Naive thymus-derived CD4-positive, alpha-beta T cell (primary cell): ENCODE results near the gene CDK6. TPM values are rescaled to one million over a fixed set of nuclear protein-coding genes. Genes with fewer than 3 reads are reported as not detected.
A peak's percentile ranks its signal among the peaks of the same experiment; 100 is the strongest.
"Not testable (repeated sequence)": the region's sequence is repeated elsewhere in the genome, so short reads cannot be mapped to it uniquely, and the experiment has no call there.

Experiments
- ATAC-seq: fragments of 150-1000 bp; cut with Tn5 transposase; 2 replicates; pipeline ENCODE4 v1.10.0; 2021; ENCODE audit warnings: mild to moderate bottlenecking, moderate library complexity
- CTCF ChIA-PET: fragments of 350-600 bp; sonication (Branson Sonifier 250); formaldehyde crosslinking; loops from one replicate; lab custom pipeline; 2021; ENCODE audit warnings: antibody characterized with exemption; lab: Charles Lee
- POLR2A ChIA-PET: fragments of 350-600 bp; sonication (Branson Sonifier 250); formaldehyde crosslinking; loops from one replicate; lab custom pipeline; 2021; ENCODE audit warnings: antibody characterized with exemption, inconsistent platforms; lab: Charles Lee
- DNase-seq, 9 donors: peaks; one replicate each; pipeline versions ENCODE4 v3.0.0 to v3.0.0-alpha.2; 2020 to 2022; ENCODE audit warnings: mixed read lengths in 1 of 9
- H3K27ac ChIP-seq: one replicate; pipeline ENCODE4 v1.7.0; 2013; ENCODE audit warnings: mild to moderate bottlenecking, low read depth, low read length, moderate library complexity
- H3K27me3 ChIP-seq, 2 donors: one replicate each; pipeline ENCODE4 v1.7.0; 2013; ENCODE audit warnings: low read length in 2 of 2, mild to moderate bottlenecking in 2 of 2, moderate library complexity in 2 of 2; ENCODE audit not compliant: control insufficient read depth in 2 of 2, insufficient read depth in 2 of 2
- H3K36me3 ChIP-seq, 3 experiments: 1 replicate in 2 of 3; 2 replicates in 1 of 3; pipeline ENCODE4 v1.7.0; 2013; ENCODE audit warnings: low read length in 3 of 3, mild to moderate bottlenecking in 3 of 3, moderate library complexity in 1 of 3; ENCODE audit not compliant: insufficient read depth in 3 of 3, control insufficient read depth in 2 of 3
- H3K4me1 ChIP-seq, 2 donors: one replicate each; pipeline ENCODE4 v1.7.0; 2013; ENCODE audit warnings: low read length in 2 of 2, mild to moderate bottlenecking in 2 of 2, moderate library complexity in 1 of 2; ENCODE audit not compliant: control insufficient read depth in 2 of 2, insufficient read depth in 2 of 2
- H3K4me3 ChIP-seq: 2 replicates; pipeline ENCODE4 v1.7.0; 2013; ENCODE audit warnings: mild to moderate bottlenecking, low read length
- H3K9me3 ChIP-seq, 3 experiments: 1 replicate in 2 of 3; 2 replicates in 1 of 3; pipeline ENCODE4 v1.7.0; 2013; ENCODE audit warnings: low read length in 3 of 3; ENCODE audit not compliant: control insufficient read depth in 2 of 3
- H3K27ac Mint-ChIP-seq, 9 donors: one replicate each; pipeline ENCODE4 v1.8.0; 2020 to 2022; ENCODE audit warnings: mixed read lengths in 9 of 9, mild to moderate bottlenecking in 8 of 9, moderate library complexity in 5 of 9, inconsistent platforms in 2 of 9
- H3K27me3 Mint-ChIP-seq, 5 donors: one replicate each; pipeline ENCODE4 v1.8.0; 2021 to 2022; ENCODE audit warnings: mixed read lengths in 5 of 5, mild to moderate bottlenecking in 1 of 5
- H3K36me3 Mint-ChIP-seq, 5 donors: one replicate each; pipeline ENCODE4 v1.8.0; 2020 to 2022; ENCODE audit warnings: mixed read lengths in 5 of 5, mild to moderate bottlenecking in 3 of 5, inconsistent platforms in 1 of 5
- H3K4me1 Mint-ChIP-seq, 7 donors: one replicate each; pipeline ENCODE4 v1.8.0; 2020 to 2022; ENCODE audit warnings: mixed read lengths in 7 of 7, mild to moderate bottlenecking in 3 of 7, inconsistent platforms in 1 of 7
- H3K4me3 Mint-ChIP-seq, 10 donors: one replicate each; pipeline ENCODE4 v1.8.0; 2020 to 2022; ENCODE audit warnings: mild to moderate bottlenecking in 10 of 10, mixed read lengths in 10 of 10, moderate library complexity in 6 of 10, inconsistent platforms in 2 of 10
- H3K9me3 Mint-ChIP-seq, 11 donors: one replicate each; pipeline ENCODE4 v1.8.0; 2020 to 2022; ENCODE audit warnings: mixed read lengths in 11 of 11, mild to moderate bottlenecking in 4 of 11, inconsistent platforms in 1 of 11, moderate library complexity in 1 of 11
- intact Hi-C, 2 donors: fragments of 100-400 bp; cut with micrococcal nuclease; formaldehyde crosslinking; loops; one replicate each; pipeline ENCODE4 v1.15.1; 2023
- polyA plus RNA-seq, 2 donors: library from polyadenylated mRNA; unstranded; fragments of 300-500 nt; fragmentation: Illumina TruSeq; gene quantifications; one replicate each; pipeline ENCODE4 v1.2.3, GENCODE V29; 2021
- total RNA-seq, 6 experiments: library from RNA in 5 of 6; stranded (reverse) in 5 of 6; gene quantifications; 1 replicate in 5 of 6; 2 replicates in 1 of 6; pipeline ENCODE4 v1.2.3 and lab custom pipeline; 2021 to 2026

CDK6 gene
- total and polyA plus RNA-seq, 7 experiments from 2014 or later = 15.8 to 156 (median 36.8) TPM

GRCh38 chr7:92868683-92869293 is 32.4 kb upstream of the CDK6 start:
- Mint-ChIP-seq H3K27me3 (peaks cover 0 to 27% (median 13%) of the 10 kb centered on the region in 5 donors), H3K36me3 (peaks cover 11 to 24% (median 13%) of the 10 kb centered on the region in 5 donors)
- CTCF ChIA-PET = no interaction called here

GRCh38 chr7:92864169-92864568 is 27.8 kb upstream of the CDK6 start:
- H3K27ac ChIP-seq, intact Hi-C loops, H3K4me1 ChIP-seq, H3K36me3 ChIP-seq, H3K4me3 Mint-ChIP-seq, POLR2A ChIA-PET, CTCF ChIA-PET, ATAC-seq, H3K27ac Mint-ChIP-seq, H3K27me3 ChIP-seq, H3K4me1 Mint-ChIP-seq, H3K4me3 ChIP-seq: not testable (repeated sequence)
- Mint-ChIP-seq H3K27me3 (peaks cover 0 to 20% (median 6%) of the 10 kb centered on the region in 5 donors), H3K9me3 (peaks cover 0 to 33% (median 10%) of the 10 kb centered on the region in 11 donors), H3K36me3 (peaks cover 5 to 18% (median 8%) of the 10 kb centered on the region in 5 donors)
- DNase-seq = peak in 1 of 9 donors; percentile 18
- H3K9me3 ChIP-seq = peaks cover 0 to 11% (median 5%) of the 10 kb centered on the region in 3 experiments

More at GRCh38 chr7:92868683-92869293, 32.4 kb upstream of the CDK6 start:
- DNase-seq (no peak), ATAC-seq (no peak)
- POLR2A ChIA-PET = no interaction called here
- Mint-ChIP-seq H3K4me1 (peaks cover 0 to 4% (median 0%) of the 10 kb centered on the region in 7 donors), H3K9me3 (peaks cover 5 to 36% (median 15%) of the 10 kb centered on the region in 11 donors), H3K4me3 (no peak overlapping the region), H3K27ac (no peak overlapping the region)
- intact Hi-C loops = no loop called here
- H3K27ac ChIP-seq = no peak overlapping the region
- H3K9me3 ChIP-seq = peaks cover 0 to 11% (median 5%) of the 10 kb centered on the region in 3 experiments
- H3K27me3 ChIP-seq = no peaks in the 10 kb centered on the region
- H3K36me3 ChIP-seq = no peaks in the 10 kb centered on the region
- no peaks in the 10 kb centered on the region for H3K4me1 ChIP-seq
- no peak overlapping the region for H3K4me3 ChIP-seq

- no peak for DNase-seq
- CTCF ChIA-PET = no interaction called here
- Histone ChIP-seq H3K27me3 (peaks cover 0 to 4% of the 10 kb centered on the region in 2 donors), H3K9me3 (no peaks in the 10 kb centered on the region), H3K4me1 (no peaks in the 10 kb centered on the region), H3K4me3 (no peak overlapping the region), H3K36me3 (no peaks in the 10 kb centered on the region), H3K27ac (no peak overlapping the region)
- POLR2A ChIA-PET = no interaction called here
- peaks cover 0 to 17% (median 0%) of the 10 kb centered on the region in 5 donors for H3K27me3 Mint-ChIP-seq
- H3K9me3 Mint-ChIP-seq = no peaks in the 10 kb centered on the region
- H3K4me1 Mint-ChIP-seq = peaks cover 0 to 10% (median 0%) of the 10 kb centered on the region in 7 donors
- no peak overlapping the region for H3K27ac Mint-ChIP-seq
- no peaks in the 10 kb centered on the region for H3K36me3 Mint-ChIP-seq
- intact Hi-C loops = no loop called here
- H3K4me3 Mint-ChIP-seq = no peak overlapping the region
- ATAC-seq = no peak
Observed at GRCh38 chr7:92856436-92856835, 20.1 kb upstream of the CDK6 start.

GRCh38 chr7:92854501-92855238 is 18.3 kb upstream of the CDK6 start:
- Mint-ChIP-seq H3K36me3 (no peaks in the 10 kb centered on the region), H3K4me3 (peak overlapping the region in 1 of 10 donors; percentile 18), H3K27me3 (peaks cover 0 to 17% (median 4%) of the 10 kb centered on the region in 5 donors), H3K9me3 (no peaks in the 10 kb centered on the region), H3K4me1 (peaks cover 0 to 10% (median 0%) of the 10 kb centered on the region in 7 donors), H3K27ac (peak overlapping the region in 1 of 9 donors; percentile 55)
- Histone ChIP-seq H3K9me3 (no peaks in the 10 kb centered on the region), H3K4me3 (no peak overlapping the region), H3K27ac (no peak overlapping the region), H3K4me1 (no peaks in the 10 kb centered on the region), H3K27me3 (peaks cover 0 to 4% of the 10 kb centered on the region in 2 donors), H3K36me3 (no peaks in the 10 kb centered on the region)
- POLR2A ChIA-PET = no interaction called here
- ATAC-seq = no peak
- intact Hi-C loops = loop anchor here in 1 of 2 donors (2.0 kb wide), 2 partner anchors 18 to 50 kb away; partner anchors contain the start of gene CDK6
- no peak for DNase-seq
- CTCF ChIA-PET = no interaction called here

- no peaks in the 10 kb centered on the region for H3K36me3 ChIP-seq
- H3K27ac Mint-ChIP-seq = no peak overlapping the region
- H3K36me3 Mint-ChIP-seq = peaks cover 0 to 1% (median 0%) of the 10 kb centered on the region in 5 donors
- H3K27ac ChIP-seq = no peak overlapping the region
- ATAC-seq (no peak), DNase-seq (no peak)
- no peak overlapping the region for H3K4me3 ChIP-seq
- POLR2A ChIA-PET = no interaction called here
- peaks cover 4 to 17% (median 5%) of the 10 kb centered on the region in 7 donors for H3K4me1 Mint-ChIP-seq
- H3K4me1 ChIP-seq = no peaks in the 10 kb centered on the region
- no peaks in the 10 kb centered on the region for H3K9me3 ChIP-seq
- no peaks in the 10 kb centered on the region for H3K9me3 Mint-ChIP-seq
- H3K4me3 Mint-ChIP-seq = no peak overlapping the region
- peaks cover 0 to 18% (median 7%) of the 10 kb centered on the region in 5 donors for H3K27me3 Mint-ChIP-seq
- intact Hi-C loops = no loop called here
- H3K27me3 ChIP-seq = no peaks in the 10 kb centered on the region
- CTCF ChIA-PET = no interaction called here
Observed at GRCh38 chr7:92851732-92852131, 15.4 kb upstream of the CDK6 start.

GRCh38 chr7:92850516-92850915 is 14.1 kb upstream of the CDK6 start:
- Histone ChIP-seq H3K9me3 (no peaks in the 10 kb centered on the region), H3K4me3 (no peak overlapping the region), H3K27me3 (no peaks in the 10 kb centered on the region), H3K36me3 (no peaks in the 10 kb centered on the region), H3K27ac (no peak overlapping the region), H3K4me1 (no peaks in the 10 kb centered on the region)
- no peak for DNase-seq
- intact Hi-C loops = no loop called here
- no peaks in the 10 kb centered on the region for H3K9me3 Mint-ChIP-seq
- ATAC-seq = no peak
- ChIA-PET POLR2A (no interaction called here), CTCF (no interaction called here)
- H3K4me3 Mint-ChIP-seq = no peak overlapping the region
- H3K27ac Mint-ChIP-seq = no peak overlapping the region
- H3K27me3 Mint-ChIP-seq = peaks cover 0 to 14% (median 7%) of the 10 kb centered on the region in 5 donors
- peaks cover 4 to 17% (median 5%) of the 10 kb centered on the region in 7 donors for H3K4me1 Mint-ChIP-seq
- peaks cover 0 to 1% (median 0%) of the 10 kb centered on the region in 5 donors for H3K36me3 Mint-ChIP-seq
